H1 (cell line): ENCODE results near the gene C11orf71.

Experiments
- CBX8 ChIP-seq: fragments of 300-800, 300-1000 bp; sonication (generic); IDR thresholded peaks from 2 replicates; pipeline ENCODE4 v1.7.1; 2016; ENCODE audit warnings: low read depth, low read length, borderline replicate concordance
- CHD1 ChIP-seq: IDR thresholded peaks from 2 replicates; pipeline ENCODE4 v1.6.1; 2012; ENCODE audit warnings: low read depth, low read length, improper control_type of control experiment
- FOSL1 ChIP-seq: IDR thresholded peaks from 2 replicates; pipeline ENCODE4 v1.6.1; 2011; ENCODE audit warnings: mild to moderate bottlenecking, low read depth, low read length, moderate library complexity; ENCODE audit not compliant: insufficient read depth
- GTF2F1 ChIP-seq: IDR thresholded peaks from 2 replicates; pipeline ENCODE4 v1.6.1; 2012; ENCODE audit warnings: low read depth, low read length, improper control_type of control experiment, borderline replicate concordance
- KDM5A ChIP-seq: fragments of 200-600 bp; IDR thresholded peaks from 2 replicates; pipeline ENCODE4 v1.7.1; 2012; ENCODE audit warnings: mild to moderate bottlenecking, low read length, inconsistent platforms, mixed read lengths
- POLR2A ChIP-seq, 2 experiments: IDR thresholded peaks; 1 replicate in 1 of 2; 2 replicates in 1 of 2; pipeline ENCODE4 v1.6.1; 2011; ENCODE audit warnings: low read depth in 2 of 2, low read length in 2 of 2, mild to moderate bottlenecking in 2 of 2; ENCODE audit errors: control extremely low read depth in 1 of 2
- POLR2AphosphoS5 ChIP-seq: IDR thresholded peaks from 2 replicates; pipeline ENCODE4 v1.6.1; 2011; ENCODE audit warnings: low read depth, low read length
- RFX5 ChIP-seq: IDR thresholded peaks from 2 replicates; pipeline ENCODE4 v1.6.1; 2011; ENCODE audit warnings: low read depth, low read length, improper control_type of control experiment, borderline replicate concordance
- SRF ChIP-seq: IDR thresholded peaks from 2 replicates; pipeline ENCODE4 v1.6.1; 2011; ENCODE audit warnings: mild to moderate bottlenecking, low read depth, low read length, moderate library complexity
- TF ChIP-seq, protein P1 (sequence below): IDR thresholded peaks from 2 replicates; pipeline ENCODE4 v1.6.1; 2012; ENCODE audit warnings: inconsistent platforms
- TF ChIP-seq, protein P2 (sequence below): IDR thresholded peaks from 2 replicates; pipeline ENCODE4 v1.6.1; 2012; ENCODE audit warnings: low read length, inconsistent platforms
- TF ChIP-seq, protein P3 (sequence below), 3 experiments: IDR thresholded peaks; 1 replicate in 2 of 3; 2 replicates in 1 of 3; pipeline versions ENCODE4 v1.5.1 to v1.6.1; 2011; ENCODE audit warnings: low read length in 3 of 3, mild to moderate bottlenecking in 3 of 3, inconsistent platforms in 2 of 3, low read depth in 1 of 3, moderate library complexity in 1 of 3; ENCODE audit not compliant: insufficient read depth in 1 of 3; ENCODE audit errors: control extremely low read depth in 1 of 3
- TF ChIP-seq, protein P4 (sequence below): IDR thresholded peaks from 2 replicates; pipeline ENCODE4 v1.6.1; 2011; ENCODE audit warnings: low read depth, mild to moderate bottlenecking, low read length; ENCODE audit not compliant: insufficient read depth

DNA sequence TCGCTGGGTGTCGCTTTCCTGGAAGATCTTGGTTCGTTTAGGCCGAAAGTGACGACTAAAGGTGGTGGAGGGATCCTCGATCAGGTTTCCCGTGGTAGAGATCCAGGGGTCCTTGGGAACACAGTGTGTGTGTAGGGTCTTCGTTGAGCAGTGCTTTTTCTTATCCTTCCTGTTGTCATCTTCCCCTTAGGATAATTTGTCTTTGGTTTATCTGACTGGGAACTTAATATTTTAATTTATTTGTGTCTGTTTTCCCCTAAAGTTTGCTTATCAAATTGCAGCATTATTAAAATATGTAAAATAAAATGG lies 558 bp upstream of the C11orf71 start:
- TF ChIP-seq, protein P1, sequence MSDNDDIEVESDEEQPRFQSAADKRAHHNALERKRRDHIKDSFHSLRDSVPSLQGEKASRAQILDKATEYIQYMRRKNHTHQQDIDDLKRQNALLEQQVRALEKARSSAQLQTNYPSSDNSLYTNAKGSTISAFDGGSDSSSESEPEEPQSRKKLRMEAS = no peak
- TF ChIP-seq, protein P2, sequence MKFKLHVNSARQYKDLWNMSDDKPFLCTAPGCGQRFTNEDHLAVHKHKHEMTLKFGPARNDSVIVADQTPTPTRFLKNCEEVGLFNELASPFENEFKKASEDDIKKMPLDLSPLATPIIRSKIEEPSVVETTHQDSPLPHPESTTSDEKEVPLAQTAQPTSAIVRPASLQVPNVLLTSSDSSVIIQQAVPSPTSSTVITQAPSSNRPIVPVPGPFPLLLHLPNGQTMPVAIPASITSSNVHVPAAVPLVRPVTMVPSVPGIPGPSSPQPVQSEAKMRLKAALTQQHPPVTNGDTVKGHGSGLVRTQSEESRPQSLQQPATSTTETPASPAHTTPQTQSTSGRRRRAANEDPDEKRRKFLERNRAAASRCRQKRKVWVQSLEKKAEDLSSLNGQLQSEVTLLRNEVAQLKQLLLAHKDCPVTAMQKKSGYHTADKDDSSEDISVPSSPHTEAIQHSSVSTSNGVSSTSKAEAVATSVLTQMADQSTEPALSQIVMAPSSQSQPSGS = no peak
- TF ChIP-seq FOSL1 (no peak), RFX5 (no peak), CHD1 (no peak), POLR2AphosphoS5 (no peak), POLR2A (IDR thresholded peaks at IDR 0.05; ENCODE audit: control extremely low read depth in 1 of 2, low read depth in 2 of 2, low read length in 2 of 2) (no peak), GTF2F1 (no peak), KDM5A (no peak), CBX8 (no peak), SRF (no peak)
- TF ChIP-seq, protein P3, sequence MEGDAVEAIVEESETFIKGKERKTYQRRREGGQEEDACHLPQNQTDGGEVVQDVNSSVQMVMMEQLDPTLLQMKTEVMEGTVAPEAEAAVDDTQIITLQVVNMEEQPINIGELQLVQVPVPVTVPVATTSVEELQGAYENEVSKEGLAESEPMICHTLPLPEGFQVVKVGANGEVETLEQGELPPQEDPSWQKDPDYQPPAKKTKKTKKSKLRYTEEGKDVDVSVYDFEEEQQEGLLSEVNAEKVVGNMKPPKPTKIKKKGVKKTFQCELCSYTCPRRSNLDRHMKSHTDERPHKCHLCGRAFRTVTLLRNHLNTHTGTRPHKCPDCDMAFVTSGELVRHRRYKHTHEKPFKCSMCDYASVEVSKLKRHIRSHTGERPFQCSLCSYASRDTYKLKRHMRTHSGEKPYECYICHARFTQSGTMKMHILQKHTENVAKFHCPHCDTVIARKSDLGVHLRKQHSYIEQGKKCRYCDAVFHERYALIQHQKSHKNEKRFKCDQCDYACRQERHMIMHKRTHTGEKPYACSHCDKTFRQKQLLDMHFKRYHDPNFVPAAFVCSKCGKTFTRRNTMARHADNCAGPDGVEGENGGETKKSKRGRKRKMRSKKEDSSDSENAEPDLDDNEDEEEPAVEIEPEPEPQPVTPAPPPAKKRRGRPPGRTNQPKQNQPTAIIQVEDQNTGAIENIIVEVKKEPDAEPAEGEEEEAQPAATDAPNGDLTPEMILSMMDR (IDR thresholded peaks at IDR 0.05; ENCODE audit: control extremely low read depth in 1 of 3, insufficient read depth in 1 of 3, low read depth in 1 of 3, low read length in 3 of 3) = peak in 1 of 3 experiments; percentile 15; a peak in 1 of 4 replicates
- TF ChIP-seq, protein P4, sequence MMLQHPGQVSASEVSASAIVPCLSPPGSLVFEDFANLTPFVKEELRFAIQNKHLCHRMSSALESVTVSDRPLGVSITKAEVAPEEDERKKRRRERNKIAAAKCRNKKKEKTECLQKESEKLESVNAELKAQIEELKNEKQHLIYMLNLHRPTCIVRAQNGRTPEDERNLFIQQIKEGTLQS = no peak
